Heart right ventricle (tissue), 16 donors: Measurements from ENCODE around the gene RGS7. TPM values are rescaled to one million over a fixed set of nuclear protein-coding genes. Genes with fewer than 3 reads are reported as not detected.

ENCODE experiments used
- ATAC-seq, 8 donors: fragments of 200-7000 bp; cut with Tn5 transposase; one replicate each; pipeline ENCODE4 v1.9.1; 2020; ENCODE audit warnings: mild to moderate bottlenecking in 8 of 8, moderate library complexity in 8 of 8, moderate number of reproducible peaks in 1 of 8
- DNase-seq, 2 donors: peaks; one replicate each; pipeline ENCODE4 v3.0.0-alpha.2; 2020
- H3K27ac ChIP-seq, 10 donors: fragments of 200-600 bp; sonication (generic) in 2 of 10; one replicate each; pipeline versions ENCODE4 v1.5.0 to v1.8.0; 2020 to 2022; ENCODE audit warnings: mild to moderate bottlenecking in 3 of 10
- H3K27me3 ChIP-seq, 7 donors: fragments of 200-600 bp; one replicate each; pipeline ENCODE4 v1.8.0; 2021 to 2022; ENCODE audit warnings: mild to moderate bottlenecking in 2 of 7
- H3K36me3 ChIP-seq, 9 donors: fragments of 200-600 bp; sonication (generic) in 1 of 9; one replicate each; pipeline versions ENCODE4 v1.5.0 to v1.8.0; 2020 to 2022; ENCODE audit warnings: mild to moderate bottlenecking in 2 of 9
- H3K4me1 ChIP-seq, 9 donors: fragments of 200-600 bp; sonication (generic) in 1 of 9; one replicate each; pipeline versions ENCODE4 v1.5.0 to v1.8.0; 2020 to 2022; ENCODE audit warnings: mild to moderate bottlenecking in 4 of 9
- H3K4me3 ChIP-seq, 10 donors: fragments of 200-600 bp; sonication (generic) in 2 of 10; one replicate each; pipeline versions ENCODE4 v1.5.0 to v1.8.0; 2020 to 2022; ENCODE audit warnings: mild to moderate bottlenecking in 7 of 10, moderate library complexity in 2 of 10
- H3K9me3 ChIP-seq, 11 donors: fragments of 200-600 bp in 10 of 11; sonication (generic) in 2 of 11; one replicate each; pipeline versions ENCODE4 v1.5.0 to v1.8.0; 2013 to 2022; ENCODE audit warnings: mild to moderate bottlenecking in 2 of 11, control low read depth in 1 of 11, moderate library complexity in 1 of 11
- CTCF ChIP-seq, 9 donors: fragments of 200-600 bp; sonication (generic) in 2 of 9; IDR thresholded peaks; one replicate each; pipeline versions ENCODE4 v1.5.0 to v1.8.0; 2021 to 2022; ENCODE audit warnings: antibody characterized with exemption in 9 of 9, mild to moderate bottlenecking in 5 of 9, moderate library complexity in 1 of 9
- WGBS, 2 donors: extraction: QIAGEN DNeasy Blood & Tissue Kit; methylation state at CpG; one replicate each; pipeline ENCODE4 v1.1.7; 2013; ENCODE audit warnings: inconsistent platforms in 1 of 2; 5-methylcytosine and 5-hydroxymethylcytosine counted together
- intact Hi-C, 10 donors: fragments of 100-400 bp; cut with DNase I; formaldehyde crosslinking; loops; one replicate each; pipeline versions ENCODE4 v1.11.1 to v1.14.2; 2022
- polyA plus RNA-seq, 2 donors: library from polyadenylated mRNA; stranded (reverse); fragments of 200-250 nt; gene quantifications; one replicate each; pipeline ENCODE4 v1.2.3, GENCODE V29; 2013
- total RNA-seq, 10 donors: library from RNA; stranded (reverse); fragmentation: NEBNext Ultra II Directional in 3 of 10; extraction: Animal tissue kit (Norgen Biotek cat#: 25700) in 3 of 10; gene quantifications; one replicate each; pipeline versions ENCODE4 v1.2.1 to v1.2.4, GENCODE V29; 2021 to 2023
- donor health status: Arrhythmogenic right ventricular cardiomyopathy.
- donor health status: ischemic (EF 13 %, LVEDD 7.1; RV severe dilation, severe dysfunction).
- donor health status: healthy with polysubstance abuse.
- donor health status: DM: no; HTN: yes; CAD: no.
- donor health status: DM: no; HTN: no; CAD: no.
- donor health status: ischemic (EF 25% LVEDD 6.9; RV normal size, moderate dysfunction).
- donor health status: ischemic (EF 25% LVEDD 5.7; RV mildly dilated, moderate dysfunction).
- donor health status: healthy.
- donor health status: DM: yes; HTN: yes; CAD: no.
- donor health status: Ischemic cardiomyopathy.
- donor health status: ischemic (EF 35%, LVEDD 5.7; RV mildly dilated, moderate dysfunction).
- donor health status: nonischemic (EF 11% LVEDD 7.7; RV severe dilation, severe dysfunction).
- donor health status: DM: yes; HTN: yes; CAD: no.
- donor health status: PGD.
- donor health status: ischemic (EF 29% LVEDD 5.4; RV normal size, mild dysfunction).
- donor health status: nonischemic (EF 23%, LVEDD 6.1; RV moderate dilation, normal function).

RGS7 gene
- total and polyA plus RNA-seq, 12 donors, result not detected

DNA sequence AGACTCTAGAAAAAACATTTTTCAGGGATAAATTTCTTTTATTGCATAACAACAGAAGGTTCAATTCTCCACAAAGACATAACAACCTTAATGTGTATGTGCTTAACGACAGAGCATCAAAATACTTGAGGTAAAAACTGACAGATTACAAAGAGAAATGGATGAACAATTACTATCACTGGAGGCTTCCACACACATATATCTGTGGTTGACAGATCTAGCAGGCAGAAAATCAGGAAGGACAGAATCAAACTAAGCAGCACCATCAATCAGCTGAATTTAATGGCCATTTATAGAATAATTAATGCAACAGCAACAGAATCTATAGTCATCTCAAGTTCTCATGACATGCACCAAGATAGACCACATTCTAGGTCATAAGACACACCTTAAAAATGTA, 439.0 kb downstream of the RGS7 start:
- Histone ChIP-seq H3K27me3 (no peaks in the 10 kb centered on the region), H3K27ac (no peak overlapping the region), H3K4me1 (no peaks in the 10 kb centered on the region), H3K4me3 (no peak overlapping the region), H3K9me3 (peaks cover 0 to 15% (median 0%) of the 10 kb centered on the region in 11 donors), H3K36me3 (no peaks in the 10 kb centered on the region)
- intact Hi-C loops, result no loop called here
- no peak for TF ChIP-seq CTCF (IDR thresholded peaks at IDR 0.05)
- ATAC-seq, result no peak
- DNase-seq, result no peak
- WGBS, 2 donors, result 75 to 89% methylated on average over 1 of the region's 1 CpG

DNA sequence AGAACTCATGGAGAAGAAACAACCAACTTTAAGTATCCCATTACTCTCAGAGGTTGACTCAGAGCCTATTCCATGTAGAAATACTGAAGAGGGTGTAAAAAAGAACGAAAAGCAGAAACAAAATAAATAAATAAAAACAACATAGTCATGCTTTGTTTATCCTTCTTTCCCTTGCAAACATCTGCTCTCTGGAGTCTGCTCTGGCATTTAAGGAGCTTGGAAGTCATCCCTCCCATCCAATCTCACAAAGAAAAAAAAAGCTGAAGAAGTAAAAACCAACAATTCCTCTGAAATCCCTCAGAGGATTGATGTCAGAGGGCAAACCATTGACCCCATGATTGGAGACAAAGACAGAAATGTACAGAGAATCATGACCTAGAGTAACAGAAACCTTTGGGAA, 442.5 kb downstream of the RGS7 start:
- ATAC-seq, result no peak
- Histone ChIP-seq H3K4me3 (no peak overlapping the region), H3K36me3 (no peaks in the 10 kb centered on the region), H3K4me1 (no peaks in the 10 kb centered on the region), H3K9me3 (no peaks in the 10 kb centered on the region), H3K27me3 (no peaks in the 10 kb centered on the region), H3K27ac (no peak overlapping the region)
- TF ChIP-seq CTCF (IDR thresholded peaks at IDR 0.05), result no peak
- DNase-seq, result no peak
- 47 to 52% methylated on average over 1 of the region's 1 CpG for WGBS, 2 donors
- intact Hi-C loops, result no loop called here

- Histone ChIP-seq H3K9me3 (no peaks in the 10 kb centered on the region), H3K4me1 (no peaks in the 10 kb centered on the region), H3K27me3 (no peaks in the 10 kb centered on the region), H3K27ac (no peak overlapping the region), H3K4me3 (no peak overlapping the region), H3K36me3 (no peaks in the 10 kb centered on the region)
- no peak for TF ChIP-seq CTCF (IDR thresholded peaks at IDR 0.05)
- intact Hi-C loops, result no loop called here
- 40 to 43% methylated on average over 4 of the region's 4 CpGs for WGBS, 2 donors
- ATAC-seq (no peak), DNase-seq (no peak)
Observed at GRCh38 chr1:240912821-240913220, 444.2 kb downstream of the RGS7 start.

GRCh38 chr1:240909701-240910457, 447.1 kb downstream of the RGS7 start:
- WGBS, 2 donors, result 79 to 83% methylated on average over 12 of the region's 12 CpGs
- Histone ChIP-seq H3K36me3 (no peaks in the 10 kb centered on the region), H3K9me3 (peaks cover 0 to 3% (median 0%) of the 10 kb centered on the region in 11 donors), H3K27me3 (no peaks in the 10 kb centered on the region), H3K4me1 (no peaks in the 10 kb centered on the region), H3K4me3 (no peak overlapping the region), H3K27ac (no peak overlapping the region)
- ATAC-seq, result no peak
- no peak for DNase-seq
- intact Hi-C loops, result no loop called here
- TF ChIP-seq CTCF (IDR thresholded peaks at IDR 0.05), result no peak
